GM23248 (cell line): Measurements from ENCODE around the gene SYTL4.

Experiments used
- EZH2 ChIP-seq: fragments of 200-600 bp; sonication (generic); IDR thresholded peaks from 2 replicates; pipeline ENCODE4 v1.6.1; 2018; ENCODE audit warnings: antibody characterized with exemption, mild to moderate bottlenecking; ENCODE audit not compliant: insufficient read depth, poor library complexity, severe bottlenecking
- EZH2phosphoT487 ChIP-seq: fragments of 200-600 bp; sonication (generic); IDR thresholded peaks from 2 replicates; pipeline ENCODE4 v1.6.1; 2018; ENCODE audit warnings: antibody characterized with exemption, moderate library complexity, mild to moderate bottlenecking, low read depth; ENCODE audit not compliant: insufficient read depth

- no peak for TF ChIP-seq EZH2
- no peak for TF ChIP-seq EZH2phosphoT487
These were observed 58.4 kb downstream of the SYTL4 start for GRCh38 chrX:100673397-100673953.
